Ramos (cell line): ENCODE measurements around the gene TRIM4.
"Not testable (repeated sequence)": the region's sequence is repeated elsewhere in the genome, so short reads cannot be mapped to it uniquely, and the experiment has no call there.

Experiments
- in situ Hi-C: fragments of 300-500 bp; cut with MboI; formaldehyde crosslinking; loops from one replicate; pipeline ENCODE4 v1.14.3; 2022; ENCODE audit warnings: low sequenced_read_pairs; ENCODE audit not compliant: unreplicated experiment

TRIM4 gene

DNA sequence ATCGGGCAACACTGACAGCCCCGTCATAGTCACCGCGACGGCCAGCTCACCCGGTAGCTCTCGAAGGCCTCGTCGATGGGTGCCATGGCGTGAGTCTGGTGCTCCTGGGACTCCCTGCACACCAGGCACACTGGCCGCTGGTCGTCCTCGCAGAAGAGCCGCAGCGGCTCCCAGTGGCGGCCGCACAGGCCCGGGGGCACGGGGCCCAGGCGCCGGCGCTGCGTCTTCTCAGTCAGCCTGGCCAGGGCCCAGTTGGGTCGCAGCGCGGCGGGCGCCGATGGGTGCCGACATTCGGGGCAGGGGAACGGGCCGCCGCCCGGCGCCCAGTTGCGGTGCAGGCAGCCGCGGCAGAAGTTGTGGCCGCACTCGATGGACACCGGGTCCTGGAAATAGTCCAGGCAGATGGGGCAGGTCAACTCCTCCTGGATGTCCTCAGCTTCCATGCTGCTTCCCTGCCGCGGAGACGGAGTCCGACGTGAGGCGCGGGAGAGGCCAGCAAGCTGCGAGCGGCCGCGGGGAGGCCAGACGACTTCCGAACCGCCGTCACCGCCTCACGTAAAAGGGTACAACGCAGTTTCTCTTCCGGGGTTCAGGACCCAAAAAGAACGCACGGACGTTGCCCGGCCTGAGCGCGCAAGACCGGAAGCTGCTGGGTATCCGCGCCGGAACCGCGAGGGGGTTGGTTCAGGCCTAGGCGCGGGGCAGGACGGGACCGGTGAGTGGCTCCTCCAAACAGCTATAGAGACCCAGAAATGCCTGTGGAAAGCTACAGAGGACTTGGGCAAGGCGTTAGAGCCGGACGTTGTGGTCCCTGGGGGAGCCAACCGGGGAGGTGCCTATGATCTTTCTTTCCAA is at the start of gene TRIM4:
Gene TRIM4, minus strand, starts transcription at position 572 of the 855 bp plus-strand sequence. Its CDS starts 129 bp downstream, at position 443.
- in situ Hi-C loops, result loop anchor here (5.0 to 10.0 kb wide), 3 partner anchors 73 to 206 kb away; partner anchors contain the start of gene MBLAC1

- in situ Hi-C loops, result no loop called here
Observed at GRCh38 chr7:99958564-99959227, 39.4 kb upstream of the TRIM4 start.

- in situ Hi-C loops, result no loop called here
Observed at GRCh38 chr7:99955247-99955646, 35.9 kb upstream of the TRIM4 start.

GRCh38 chr7:99954643-99955042 is 35.3 kb upstream of the TRIM4 start:
- in situ Hi-C loops, result not testable (repeated sequence)

DNA sequence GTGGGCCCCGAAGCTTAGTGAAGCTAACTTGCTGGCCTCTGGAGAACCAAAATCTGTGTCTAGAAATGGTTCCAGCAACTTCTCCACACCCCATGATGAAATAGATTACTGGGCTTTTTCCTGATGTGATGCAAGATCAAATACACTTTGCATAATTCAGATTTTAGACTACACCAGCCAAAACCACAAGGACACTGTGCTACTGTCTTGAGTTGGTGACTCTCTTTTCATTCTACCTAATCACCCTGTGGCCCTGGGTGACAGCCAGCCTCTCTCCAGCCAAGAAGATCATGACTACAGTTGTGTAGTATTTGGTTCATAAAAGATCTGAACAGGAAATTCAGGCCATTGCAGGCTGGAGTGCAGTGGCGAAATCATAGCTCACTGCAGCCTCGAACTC is 34.3 kb upstream of the TRIM4 start:
- in situ Hi-C loops, result no loop called here

GRCh38 chr7:99952649-99953048 is 33.3 kb upstream of the TRIM4 start:
- in situ Hi-C loops, result not testable (repeated sequence)

DNA sequence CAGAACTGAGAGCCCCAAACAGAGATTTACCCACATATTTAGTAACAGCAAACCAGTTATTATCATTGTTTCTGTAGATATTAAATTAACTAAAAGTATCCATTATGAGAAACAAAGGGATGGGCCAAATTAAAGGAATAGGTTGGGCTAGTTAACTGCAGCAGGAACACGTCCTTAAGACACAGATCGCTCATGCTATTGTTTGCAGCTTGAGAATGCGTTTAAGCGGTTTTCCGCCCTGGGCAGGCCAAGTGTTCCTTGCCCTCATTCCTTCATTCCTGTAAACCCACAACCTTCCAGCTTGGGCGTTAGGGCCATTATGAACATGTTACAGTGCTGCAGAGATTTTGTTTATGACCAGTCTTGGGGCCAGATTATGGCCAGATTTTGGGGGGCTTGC is 31.5 kb upstream of the TRIM4 start:
- in situ Hi-C loops, result not testable (repeated sequence)

DNA sequence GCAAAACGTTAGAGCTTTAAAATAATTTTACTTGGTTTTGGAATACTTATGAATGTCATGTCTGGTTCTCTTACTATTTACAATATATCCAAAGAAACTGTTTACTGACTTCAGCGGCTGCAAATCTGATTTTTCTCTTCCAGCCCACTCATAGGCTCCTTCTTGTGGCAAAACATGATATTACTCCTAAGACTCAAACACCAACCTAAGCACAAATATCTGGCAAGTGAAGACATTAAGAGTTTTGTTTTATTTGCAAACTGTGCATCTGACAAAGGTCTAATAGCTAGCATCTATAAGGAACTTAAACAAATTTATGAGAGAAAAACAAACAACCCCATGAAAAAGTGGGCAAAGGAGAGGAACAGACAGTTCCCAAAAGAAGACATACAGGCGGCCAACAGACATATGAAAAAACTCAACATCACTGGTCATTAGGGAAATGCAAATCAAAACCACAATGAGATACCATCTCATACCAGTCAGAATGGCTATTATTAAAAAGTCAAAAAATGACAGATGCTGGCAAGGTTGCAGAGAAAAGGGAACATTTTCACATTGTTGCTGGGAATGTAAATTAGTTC is 30.4 kb upstream of the TRIM4 start:
- in situ Hi-C loops, result no loop called here

DNA sequence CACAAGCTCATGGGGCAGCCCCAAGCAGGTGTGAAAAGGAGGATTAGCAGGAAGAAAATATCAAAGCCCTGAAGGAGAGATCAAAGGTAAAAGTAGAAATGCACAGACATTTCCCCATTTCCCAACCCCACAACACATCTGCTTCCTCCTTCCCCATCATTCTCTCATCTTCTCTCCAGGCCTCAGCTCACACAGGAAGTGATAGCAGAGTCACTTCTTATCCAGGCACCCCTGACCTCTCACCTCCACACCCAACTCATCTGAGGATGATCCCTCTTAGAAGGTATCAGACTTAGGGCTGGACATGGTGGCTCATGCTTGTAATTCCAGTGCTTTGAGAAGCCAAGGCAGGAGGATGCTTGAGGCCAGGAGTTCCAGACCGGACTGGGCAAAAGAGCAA is 28.3 kb upstream of the TRIM4 start:
- in situ Hi-C loops, result no loop called here

- in situ Hi-C loops, result no loop called here
Observed at GRCh38 chr7:99944497-99945070, 25.3 kb upstream of the TRIM4 start.

GRCh38 chr7:99943641-99944496 is 24.5 kb upstream of the TRIM4 start:
- in situ Hi-C loops, result no loop called here

GRCh38 chr7:99938296-99938695 is 19.0 kb upstream of the TRIM4 start:
- in situ Hi-C loops, result no loop called here

DNA sequence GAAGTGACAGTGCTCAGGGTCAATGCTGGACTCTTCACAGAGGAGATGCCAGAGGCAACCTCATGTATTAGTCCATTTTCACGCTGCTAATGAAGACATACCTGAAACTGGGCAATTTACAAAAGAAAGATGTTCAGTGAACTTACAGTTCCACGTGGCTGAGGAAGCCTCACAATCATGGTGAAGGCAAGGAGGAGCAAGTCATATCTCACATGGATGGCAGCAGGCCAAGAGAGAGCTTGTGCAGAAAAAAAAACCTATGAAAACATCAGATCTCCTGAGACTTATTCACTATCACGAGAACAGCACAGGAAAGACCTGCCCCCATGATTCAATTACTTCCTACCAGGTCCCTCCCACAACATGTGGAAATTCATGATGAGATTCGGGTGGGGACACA is 15.7 kb upstream of the TRIM4 start:
- in situ Hi-C loops, result not testable (repeated sequence)

- in situ Hi-C loops, result no loop called here
Observed at GRCh38 chr7:99930376-99930775, 11.0 kb upstream of the TRIM4 start.

DNA sequence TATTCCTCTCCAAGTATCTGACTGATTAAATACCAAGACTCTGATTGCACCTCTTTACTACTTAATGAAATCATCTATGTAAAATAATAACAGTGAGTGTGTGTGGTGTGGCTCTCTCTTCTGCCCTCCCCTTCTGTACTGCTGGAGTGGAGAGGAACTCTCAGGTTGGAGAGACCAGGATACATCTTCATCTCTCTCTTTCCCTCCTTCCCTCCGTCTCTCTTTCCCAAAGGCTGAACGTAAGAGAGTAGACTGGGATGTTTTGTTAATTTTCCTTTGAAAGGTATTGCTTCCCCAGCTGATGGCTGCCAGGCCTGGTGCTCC is 10.4 kb upstream of the TRIM4 start:
- in situ Hi-C loops, result no loop called here

DNA sequence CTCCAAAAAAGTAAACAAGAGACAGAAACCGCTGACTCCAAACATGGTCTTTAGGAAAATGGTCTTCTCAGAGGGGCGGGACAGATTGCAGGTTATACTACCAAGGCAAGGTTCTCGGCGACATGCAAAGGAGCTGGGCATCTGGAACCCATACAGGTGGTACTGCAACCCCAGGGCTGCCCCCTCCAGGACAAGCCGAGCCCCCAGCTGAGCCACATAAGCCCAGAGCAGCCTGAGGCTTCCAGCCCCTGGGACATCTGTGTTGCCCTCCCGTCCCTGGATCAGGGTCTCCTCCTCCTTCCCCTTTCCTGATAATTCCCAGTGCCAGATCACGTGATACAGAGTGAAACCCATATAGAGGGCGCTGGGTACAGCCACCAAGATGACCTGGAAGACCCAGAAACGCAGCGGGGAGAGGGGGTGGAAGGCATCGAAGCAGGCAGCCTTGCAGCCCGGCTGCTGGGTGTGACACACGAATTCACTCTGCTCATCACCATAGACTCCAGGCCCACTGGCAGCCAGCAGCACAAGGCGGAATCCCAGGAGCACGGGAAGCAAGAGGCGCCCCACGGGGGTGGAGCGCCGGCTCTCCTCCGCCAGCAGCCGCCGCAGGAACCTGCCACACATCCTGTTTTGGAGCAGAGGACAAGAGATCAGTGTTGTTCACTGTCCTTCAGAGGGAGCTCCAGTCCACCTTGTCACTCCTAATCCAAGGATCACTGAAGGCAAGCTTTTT is 9.8 kb upstream of the TRIM4 start, which contains the start of gene GJC3:
Gene GJC3, minus strand, starts transcription at position 627 of the 736 bp plus-strand sequence. Its CDS starts 0 bp downstream, at position 627.
- in situ Hi-C loops, result no loop called here

DNA sequence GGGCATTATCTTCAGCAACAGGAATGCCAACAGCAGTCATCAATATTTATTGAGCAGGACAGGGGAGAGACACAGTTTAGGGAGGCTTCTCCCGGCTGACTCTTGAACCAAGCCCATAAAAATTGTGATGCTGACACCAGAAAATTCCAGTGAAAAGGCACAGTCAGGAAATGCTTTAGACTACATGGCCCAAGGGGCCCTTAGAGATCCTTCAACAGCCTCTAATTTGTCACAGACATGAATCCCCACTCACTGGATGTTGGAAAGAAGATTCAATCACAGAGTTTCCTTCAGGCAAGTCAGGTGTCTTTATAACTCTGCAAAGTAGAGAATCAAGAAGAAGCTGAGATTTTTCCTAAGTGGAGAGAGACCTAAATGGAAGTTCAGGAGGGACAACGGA is 8.9 kb upstream of the TRIM4 start:
- in situ Hi-C loops, result no loop called here

GRCh38 chr7:99927536-99927935 is 8.2 kb upstream of the TRIM4 start:
- in situ Hi-C loops, result no loop called here

GRCh38 chr7:99926321-99926720 is 7.0 kb upstream of the TRIM4 start:
- in situ Hi-C loops, result no loop called here
